ENCODE measurements around the gene SLC35E4.
A peak's percentile ranks its signal among the peaks of the same experiment; 100 is the strongest.

SLC35E4 gene

GRCh38 chr22:30681831-30682230, 46.2 kb downstream of the SLC35E4 start:
- no peak for DNase-seq (ENCODE audit: low read depth)
- TF ChIP-seq CTCF (IDR thresholded peaks at IDR 0.05; ENCODE audit: control insufficient read depth, insufficient read depth, low read depth, low read length, missing control alignments): no peak

DNA sequence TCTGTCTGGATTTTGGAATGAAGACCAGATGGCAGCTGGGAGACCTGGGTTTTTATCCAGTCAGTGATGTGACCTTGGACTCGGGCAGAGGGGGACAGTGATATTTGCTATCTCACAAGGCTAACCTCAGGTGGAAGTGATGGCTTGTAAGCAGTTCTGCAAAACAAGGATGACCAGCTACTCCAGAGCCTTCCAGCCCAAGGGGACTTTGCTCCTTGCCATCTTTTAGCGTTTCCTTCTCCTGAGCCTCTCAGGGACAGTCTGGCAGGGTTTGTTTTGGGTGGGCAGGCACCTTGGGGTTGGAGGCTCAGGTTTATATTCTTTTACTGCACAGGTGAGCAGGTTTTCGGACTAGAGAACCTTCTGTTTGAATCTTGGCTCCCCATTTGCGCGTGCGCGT, 49.6 kb downstream of the SLC35E4 start:
- no peak overlapping the region for H3K4me3 ChIP-seq (ENCODE audit: control insufficient read depth, low read depth, low read length)
- no peak for DNase-seq (ENCODE audit: low read depth)

More at GRCh38 chr22:30681831-30682230, 46.2 kb downstream of the SLC35E4 start:
- H3K4me3 ChIP-seq (ENCODE audit: control insufficient read depth, low read depth, low read length): no peak overlapping the region

GRCh38 chr22:30687358-30687757, 51.8 kb downstream of the SLC35E4 start:
- DNase-seq (ENCODE audit: low read depth): no peak
- H3K4me3 ChIP-seq (ENCODE audit: control insufficient read depth, low read depth, low read length): no peak overlapping the region
- TF ChIP-seq CTCF (IDR thresholded peaks at IDR 0.05; ENCODE audit: control insufficient read depth, insufficient read depth, low read depth, low read length, missing control alignments): no peak

More for the DNA sequence above, 49.6 kb downstream of the SLC35E4 start:
- no peak for TF ChIP-seq CTCF (IDR thresholded peaks at IDR 0.05; ENCODE audit: control insufficient read depth, insufficient read depth, low read depth, low read length, missing control alignments)

DNA sequence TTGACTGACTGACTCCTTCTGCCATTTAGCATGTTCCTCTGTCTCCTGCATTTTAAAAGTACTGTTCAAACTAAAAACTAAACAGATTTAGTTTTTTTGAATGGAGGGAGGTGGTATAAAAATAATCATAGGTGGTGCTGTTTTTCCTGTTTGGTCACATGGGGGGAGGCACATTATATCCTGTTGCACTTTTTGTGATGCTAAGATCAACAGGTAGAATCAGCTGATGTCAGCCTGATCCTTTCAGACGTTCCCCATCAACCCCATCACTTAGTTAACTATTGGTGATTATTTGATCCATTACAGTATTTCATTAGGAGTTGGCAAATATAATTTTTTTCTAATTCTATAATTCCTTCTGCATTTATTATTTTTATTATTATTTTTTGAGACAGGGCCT, 54.0 kb downstream of the SLC35E4 start:
- TF ChIP-seq CTCF (IDR thresholded peaks at IDR 0.05; ENCODE audit: control insufficient read depth, insufficient read depth, low read depth, low read length, missing control alignments): no peak
- no peak for DNase-seq (ENCODE audit: low read depth)
- H3K4me3 ChIP-seq (ENCODE audit: control insufficient read depth, low read depth, low read length): no peak overlapping the region

DNA sequence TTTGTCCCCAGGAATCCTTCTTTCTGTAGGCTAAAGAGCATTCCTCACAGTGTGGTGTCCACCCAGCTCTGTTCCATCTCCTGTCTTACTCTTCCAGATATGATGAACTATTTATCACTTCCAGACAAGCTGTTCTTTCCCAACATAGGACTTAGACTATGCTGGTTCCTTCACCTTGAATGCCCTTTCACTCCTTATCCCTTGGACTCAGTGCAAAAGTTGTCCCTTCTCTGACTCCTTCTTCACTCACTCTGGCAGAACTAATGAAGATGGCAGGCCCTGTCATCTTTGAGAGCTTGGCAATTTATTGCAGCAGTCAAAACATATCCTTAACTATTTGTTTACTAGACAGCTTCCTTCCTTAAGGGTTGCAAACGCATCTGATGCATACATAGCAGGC, 55.6 kb downstream of the SLC35E4 start:
- DNase-seq (ENCODE audit: low read depth): no peak
- H3K4me3 ChIP-seq (ENCODE audit: control insufficient read depth, low read depth, low read length): no peak overlapping the region
- TF ChIP-seq CTCF (IDR thresholded peaks at IDR 0.05; ENCODE audit: control insufficient read depth, insufficient read depth, low read depth, low read length, missing control alignments): no peak

DNA sequence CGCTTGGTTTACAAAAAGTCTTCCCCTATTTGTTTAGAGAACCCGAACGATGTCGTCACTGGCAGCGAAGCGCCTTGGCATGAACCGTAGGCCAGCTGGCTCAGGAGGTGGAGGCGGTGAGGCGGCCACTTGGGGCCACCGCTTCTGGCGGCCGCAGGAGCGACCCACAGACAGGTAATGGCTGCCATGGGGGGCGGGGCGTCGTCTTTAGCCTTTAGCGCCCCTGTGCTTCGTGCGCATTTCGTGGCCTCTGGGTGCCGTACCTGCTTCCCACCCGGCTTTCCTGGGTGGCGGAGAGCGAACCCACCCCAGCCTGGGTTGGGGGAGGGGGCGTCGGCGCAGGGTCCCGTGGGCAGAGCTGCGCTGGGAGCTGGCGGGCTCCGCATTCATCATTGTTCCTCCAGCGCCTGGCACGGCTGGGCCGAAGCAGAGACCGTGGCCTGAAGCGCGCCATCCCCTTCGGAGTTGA, 58.6 kb downstream of the SLC35E4 start:
- TF ChIP-seq CTCF (IDR thresholded peaks at IDR 0.05; ENCODE audit: control insufficient read depth, insufficient read depth, low read depth, low read length, missing control alignments): no peak
- peak overlapping the region; percentile 66 for H3K4me3 ChIP-seq (ENCODE audit: control insufficient read depth, low read depth, low read length)
- no peak for DNase-seq (ENCODE audit: low read depth)
